ENCODE measurements around the gene GNB1. TPM values are rescaled to one million over a fixed set of nuclear protein-coding genes. Genes with fewer than 3 reads are reported as not detected.

GNB1 gene
- total and polyA plus RNA-seq, 10 of the 15 experiments (the other 5 are each of a cell fraction or from before 2014, with no cell fraction given), result 23.0 to 392 (median 93.9) TPM

GRCh38 chr1:1890506-1891348 lies at the start of gene GNB1 (continued):
- TF ChIP-seq POLR2AphosphoS2 (IDR thresholded peaks at IDR 0.05; ENCODE audit: low read depth, low read length), result peak; percentile 73
- TF ChIP-seq SP1 (IDR thresholded peaks at IDR 0.05; ENCODE audit: low read depth, low read length), result peak; percentile 24
- peak; percentile 77; the same call in 1 of the 2 replicates for TF ChIP-seq SMARCA5 (IDR thresholded peaks at IDR 0.05)
- no peak for TF ChIP-seq USF2 (IDR thresholded peaks at IDR 0.05; ENCODE audit: borderline replicate concordance, low read depth, low read length)
- TF ChIP-seq WRNIP1 (IDR thresholded peaks at IDR 0.05; ENCODE audit: borderline replicate concordance, low read depth, low read length), result no peak
- no peak for TF ChIP-seq JUND (IDR thresholded peaks at IDR 0.05; ENCODE audit: low read depth, low read length)
- no peak for TF ChIP-seq MEF2B (IDR thresholded peaks at IDR 0.05; ENCODE audit: partially characterized antibody, poor library complexity, severe bottlenecking)
- no peak for TF ChIP-seq CHD1 (IDR thresholded peaks at IDR 0.05; ENCODE audit: low read depth, low read length)
- no peak for TF ChIP-seq MYB (IDR thresholded peaks at IDR 0.05; ENCODE audit: borderline replicate concordance, low read depth, low read length)
- TF ChIP-seq YBX1 (IDR thresholded peaks at IDR 0.05), result no peak
- TF ChIP-seq POLR2A (IDR thresholded peaks at IDR 0.05; ENCODE audit: low read depth, low read length), result 0 out of 2 replicates have a peak, but pooled peaks have one; percentile 38
- no peak for TF ChIP-seq CEBPZ (IDR thresholded peaks at IDR 0.05; ENCODE audit: low read depth, low read length)
- TF ChIP-seq ZZZ3 (IDR thresholded peaks at IDR 0.05; ENCODE audit: control insufficient read depth, insufficient read length, low read depth), result no peak
- no peak for TF ChIP-seq NFYB (IDR thresholded peaks at IDR 0.05; ENCODE audit: insufficient read depth, low read depth, low read length)
- TF ChIP-seq ZNF687 (IDR thresholded peaks at IDR 0.05), result peak; percentile 74
- peak; percentile 81 for TF ChIP-seq YY1 (IDR thresholded peaks at IDR 0.05; ENCODE audit: low read depth, low read length)
- TF ChIP-seq ATF7 (IDR thresholded peaks at IDR 0.05; ENCODE audit: low read depth), result no peak
- TF ChIP-seq ASH2L (IDR thresholded peaks at IDR 0.05; ENCODE audit: borderline replicate concordance, low read depth), result no peak
- TF ChIP-seq HCFC1 (IDR thresholded peaks at IDR 0.05; ENCODE audit: low read length), result peak; percentile 58
- TF ChIP-seq MTA2 (IDR thresholded peaks at IDR 0.05; ENCODE audit: low read depth), result no peak
- TF ChIP-seq CEBPB (IDR thresholded peaks at IDR 0.05; ENCODE audit: borderline replicate concordance in 1 of 2, low read depth in 2 of 2, low read length in 2 of 2), result no peak
- TF ChIP-seq ZNF274 (IDR thresholded peaks at IDR 0.05; ENCODE audit: insufficient read depth, insufficient read length), result no peak
- TF ChIP-seq RFX5 (IDR thresholded peaks at IDR 0.05; ENCODE audit: low read depth, low read length), result 0 out of 2 replicates have a peak, but pooled peaks have one; percentile 26
- no peak for TF ChIP-seq FOXM1 (IDR thresholded peaks at IDR 0.05; ENCODE audit: low read depth, low read length)

Measured in GM12878 (cell line).